Chondrocyte (in vitro differentiated cells): Measurements from ENCODE around the gene KRT4. TPM values are rescaled to one million over a fixed set of nuclear protein-coding genes. Genes with fewer than 3 reads are reported as not detected.
"Not testable (repeated sequence)": the region's sequence is repeated elsewhere in the genome, so short reads cannot be mapped to it uniquely, and the experiment has no call there.

Experiments
- DNase-seq: peaks from one replicate; pipeline ENCODE4 v3.0.0; 2021; ENCODE audit warnings: mixed read lengths, low spot score
- H3K27ac Mint-ChIP-seq: one replicate; pipeline ENCODE4 v1.8.0; 2021; ENCODE audit warnings: mild to moderate bottlenecking, moderate library complexity, mixed read lengths; ENCODE audit not compliant: unreplicated experiment
- H3K27me3 Mint-ChIP-seq: 2 replicates; pipeline ENCODE4 v1.8.0; 2021; ENCODE audit warnings: low read depth, mixed read lengths
- H3K36me3 Mint-ChIP-seq: 2 replicates; pipeline ENCODE4 v1.8.0; 2021; ENCODE audit warnings: low read depth, mixed read lengths
- H3K4me1 Mint-ChIP-seq: 2 replicates; pipeline ENCODE4 v1.8.0; 2021; ENCODE audit warnings: low read depth, mild to moderate bottlenecking, mixed read lengths
- H3K4me3 Mint-ChIP-seq: one replicate; pipeline ENCODE4 v1.8.0; 2021; ENCODE audit warnings: mild to moderate bottlenecking, moderate library complexity, mixed read lengths; ENCODE audit not compliant: unreplicated experiment
- H3K9me3 Mint-ChIP-seq: 2 replicates; pipeline ENCODE4 v1.8.0; 2021; ENCODE audit warnings: low read depth, mixed read lengths
- total RNA-seq: library from RNA; stranded (reverse); gene quantifications from 3 replicates; pipeline ENCODE4 v1.2.1, GENCODE V29; 2021
- TF ChIP-seq, protein P1 (sequence below): fragments of 200-600 bp; sonication (generic); IDR thresholded peaks from 2 replicates; pipeline ENCODE4 v1.5.0; 2021; ENCODE audit warnings: antibody characterized with exemption, mild to moderate bottlenecking, moderate library complexity

Gene KRT4
- total RNA-seq, 1 donor from 2014 or later, result 0.90 TPM

- Mint-ChIP-seq H3K27ac (no peak overlapping the region), H3K27me3 (peaks cover 30% of the 10 kb centered on the region), H3K4me3 (no peak overlapping the region), H3K9me3 (no peaks in the 10 kb centered on the region), H3K36me3 (peaks cover 2% of the 10 kb centered on the region), H3K4me1 (peaks cover 9% of the 10 kb centered on the region)
- TF ChIP-seq, protein P1, sequence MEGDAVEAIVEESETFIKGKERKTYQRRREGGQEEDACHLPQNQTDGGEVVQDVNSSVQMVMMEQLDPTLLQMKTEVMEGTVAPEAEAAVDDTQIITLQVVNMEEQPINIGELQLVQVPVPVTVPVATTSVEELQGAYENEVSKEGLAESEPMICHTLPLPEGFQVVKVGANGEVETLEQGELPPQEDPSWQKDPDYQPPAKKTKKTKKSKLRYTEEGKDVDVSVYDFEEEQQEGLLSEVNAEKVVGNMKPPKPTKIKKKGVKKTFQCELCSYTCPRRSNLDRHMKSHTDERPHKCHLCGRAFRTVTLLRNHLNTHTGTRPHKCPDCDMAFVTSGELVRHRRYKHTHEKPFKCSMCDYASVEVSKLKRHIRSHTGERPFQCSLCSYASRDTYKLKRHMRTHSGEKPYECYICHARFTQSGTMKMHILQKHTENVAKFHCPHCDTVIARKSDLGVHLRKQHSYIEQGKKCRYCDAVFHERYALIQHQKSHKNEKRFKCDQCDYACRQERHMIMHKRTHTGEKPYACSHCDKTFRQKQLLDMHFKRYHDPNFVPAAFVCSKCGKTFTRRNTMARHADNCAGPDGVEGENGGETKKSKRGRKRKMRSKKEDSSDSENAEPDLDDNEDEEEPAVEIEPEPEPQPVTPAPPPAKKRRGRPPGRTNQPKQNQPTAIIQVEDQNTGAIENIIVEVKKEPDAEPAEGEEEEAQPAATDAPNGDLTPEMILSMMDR, result no peak
- no peak for DNase-seq
Observed at GRCh38 chr12:52856787-52857186, 42.9 kb upstream of the KRT4 start.

DNA sequence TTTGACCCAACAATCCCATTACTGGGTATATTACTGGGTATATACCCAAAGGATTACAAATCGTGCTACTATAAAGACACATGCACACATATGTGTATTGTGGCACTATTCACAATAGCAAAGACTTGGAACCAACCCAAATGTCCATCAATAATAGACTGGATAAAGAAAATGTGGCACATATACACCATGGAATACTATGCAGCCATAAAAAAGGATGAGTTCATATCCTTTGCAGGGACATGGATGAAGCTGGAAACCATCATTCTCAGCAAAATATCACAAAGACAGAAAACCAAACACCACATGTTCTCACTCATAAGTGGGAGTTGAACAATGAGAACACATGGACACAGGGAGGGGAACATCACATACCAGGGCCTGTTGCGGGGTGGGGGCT, 42.2 kb upstream of the KRT4 start:
- H3K4me1 Mint-ChIP-seq, H3K27ac Mint-ChIP-seq, H3K4me3 Mint-ChIP-seq, DNase-seq, H3K36me3 Mint-ChIP-seq, H3K9me3 Mint-ChIP-seq: not testable (repeated sequence)
- peaks cover 36% of the 10 kb centered on the region for H3K27me3 Mint-ChIP-seq

DNA sequence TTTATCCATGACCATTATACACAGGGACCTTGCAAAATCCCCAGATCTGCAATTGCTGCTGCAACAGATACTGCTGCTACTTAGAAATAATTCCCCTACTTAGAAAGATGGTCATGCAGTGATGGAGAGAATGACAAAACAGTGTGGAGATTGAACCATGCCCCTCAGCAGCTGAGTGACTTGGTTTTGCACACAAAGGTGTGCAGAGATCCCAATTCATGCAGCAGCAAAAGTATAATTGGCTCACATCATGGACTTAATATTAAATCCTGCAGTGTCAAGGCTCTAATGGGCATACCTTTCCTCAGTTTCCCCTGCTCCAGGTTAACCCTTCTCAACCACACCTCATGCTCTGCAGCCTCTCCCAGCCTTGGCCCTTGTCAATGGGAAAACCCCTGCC, 37.9 kb upstream of the KRT4 start:
- no peaks in the 10 kb centered on the region for H3K4me1 Mint-ChIP-seq
- peaks cover 2% of the 10 kb centered on the region for H3K36me3 Mint-ChIP-seq
- no peak for DNase-seq
- H3K27ac Mint-ChIP-seq, result no peak overlapping the region
- TF ChIP-seq, protein P1, result no peak
- H3K9me3 Mint-ChIP-seq, result peaks cover 4% of the 10 kb centered on the region
- peaks cover 46% of the 10 kb centered on the region for H3K27me3 Mint-ChIP-seq
- H3K4me3 Mint-ChIP-seq, result no peak overlapping the region

DNA sequence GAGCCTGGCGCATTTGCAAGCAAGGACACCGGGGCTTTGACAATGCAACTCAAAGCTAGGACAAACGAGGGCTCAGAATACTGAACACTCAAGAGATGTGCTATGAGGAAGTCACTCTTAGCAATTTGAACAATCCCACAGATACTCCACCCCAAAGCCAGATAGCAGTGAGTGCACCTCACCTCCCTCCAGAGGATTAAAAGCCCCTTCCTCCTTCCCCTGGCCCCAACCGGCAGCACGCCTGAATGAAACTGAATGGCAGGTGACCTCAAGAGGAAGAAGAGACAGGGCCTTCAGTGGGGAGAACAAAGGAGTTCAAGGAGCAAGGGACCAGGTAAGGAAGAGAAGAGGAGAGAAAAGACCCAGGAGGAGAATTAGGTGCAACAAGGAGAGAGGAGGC, 36.8 kb upstream of the KRT4 start:
- Mint-ChIP-seq H3K36me3 (peaks cover 2% of the 10 kb centered on the region), H3K4me3 (no peak overlapping the region), H3K27me3 (peaks cover 48% of the 10 kb centered on the region), H3K27ac (no peak overlapping the region), H3K9me3 (peaks cover 4% of the 10 kb centered on the region), H3K4me1 (no peaks in the 10 kb centered on the region)
- TF ChIP-seq, protein P1, result no peak
- DNase-seq, result peak; percentile 14

DNA sequence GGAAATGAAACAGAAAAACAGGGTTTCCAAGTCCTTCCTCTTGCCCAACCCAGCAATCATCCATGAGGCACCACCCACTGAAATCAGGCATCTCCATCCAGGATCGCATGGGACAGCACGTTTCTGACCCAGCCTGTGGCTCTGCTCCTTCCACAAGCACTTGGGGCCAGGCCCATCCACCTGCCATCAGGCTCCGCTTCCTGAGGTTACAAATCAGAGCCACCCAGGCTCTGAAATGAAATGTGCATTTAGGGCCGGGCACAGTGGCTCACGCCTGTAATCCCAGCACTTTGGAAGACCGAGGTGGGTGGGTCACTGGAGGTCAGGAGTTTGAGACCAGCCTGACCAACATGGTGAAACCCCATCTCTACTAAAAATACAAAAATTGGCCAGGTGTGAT, 35.6 kb upstream of the KRT4 start:
- Mint-ChIP-seq H3K36me3 (peaks cover 2% of the 10 kb centered on the region), H3K27ac (no peak overlapping the region), H3K4me3 (no peak overlapping the region), H3K9me3 (peaks cover 4% of the 10 kb centered on the region), H3K27me3 (peaks cover 42% of the 10 kb centered on the region), H3K4me1 (no peaks in the 10 kb centered on the region)
- TF ChIP-seq, protein P1, result no peak
- DNase-seq, result peak; percentile 44

DNA sequence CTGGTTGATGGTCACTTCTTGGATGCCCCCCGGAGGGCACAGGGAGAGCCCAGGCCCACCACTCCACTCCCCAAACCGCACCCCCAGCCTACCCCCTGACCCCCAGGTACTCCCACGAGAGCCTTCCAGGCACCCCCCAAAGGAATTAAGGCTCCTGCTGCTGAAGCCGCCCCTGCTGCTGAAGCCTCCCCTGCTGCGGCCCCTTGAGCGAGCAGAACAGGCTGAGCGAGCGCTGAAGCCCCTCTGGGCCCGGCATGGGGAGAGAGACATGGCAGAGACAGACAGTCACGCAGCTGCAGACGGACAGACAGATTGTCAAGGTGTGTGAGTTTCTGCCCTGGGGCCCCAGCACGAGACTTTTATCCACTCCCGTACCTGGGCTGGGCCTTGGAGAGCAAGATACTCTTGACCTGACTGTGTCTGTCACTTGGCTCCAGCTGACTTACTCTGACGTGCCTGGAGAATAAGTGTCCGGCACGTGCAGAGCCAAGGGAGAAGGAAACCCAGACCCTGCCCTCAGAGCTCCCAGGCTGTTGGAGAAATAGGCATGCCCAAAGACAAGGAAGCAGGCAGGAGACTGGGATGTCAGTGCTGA, 34.8 kb upstream of the KRT4 start, which contains the start of gene KRT78:
Gene KRT78, minus strand, starts transcription at position 334 of the 595 bp plus-strand sequence. Its CDS starts 64 bp downstream, at position 270.
- Mint-ChIP-seq H3K27ac (no peak within 1 kb of the TSS), H3K36me3 (peaks cover 2% of the 10 kb centered on the region), H3K27me3 (peaks cover 35% of the 10 kb centered on the region), H3K9me3 (peaks cover 4% of the 10 kb centered on the region), H3K4me3 (no peak within 1 kb of the TSS), H3K4me1 (no peaks in the 10 kb centered on the region)
- TF ChIP-seq, protein P1, result no peak
- DNase-seq, result peak; percentile 81
